ENCODE measurements around the gene EHMT2.
"Not testable (repeated sequence)": the region's sequence is repeated elsewhere in the genome, so short reads cannot be mapped to it uniquely, and the experiment has no call there.

The EHMT2 gene

GRCh38 chr6:31861919-31862343 is 35.6 kb downstream of the EHMT2 start:
- Histone ChIP-seq H3K9me3 (ENCODE audit: control insufficient read depth in 1 of 2, low read length in 2 of 2) (no peaks in the 10 kb centered on the region), H3K4me1 (ENCODE audit: control insufficient read depth in 1 of 2, insufficient read depth in 2 of 2, low read length in 2 of 2) (peaks cover 6 to 14% of the 10 kb centered on the region in 2 donors), H3K4me3 (ENCODE audit: low read depth in 1 of 2, low read length in 2 of 2) (peak overlapping the region; percentile 80 to 94), H3K27ac (ENCODE audit: low read depth, low read length) (no peak overlapping the region), H3K27me3 (ENCODE audit: control insufficient read depth in 1 of 2, insufficient read depth in 2 of 2, low read length in 2 of 2) (no peaks in the 10 kb centered on the region), H3K9ac (ENCODE audit: low read depth in 1 of 2, low read length in 2 of 2) (peak overlapping the region; percentile 83 to 98), H3K36me3 (ENCODE audit: control insufficient read depth in 1 of 2, insufficient read depth in 2 of 2, low read length in 2 of 2) (peaks cover 18 to 46% of the 10 kb centered on the region in 2 donors)

- Histone ChIP-seq H3K27me3 (ENCODE audit: control insufficient read depth in 1 of 2, insufficient read depth in 2 of 2, low read length in 2 of 2) (no peaks in the 10 kb centered on the region), H3K9ac (ENCODE audit: low read depth in 1 of 2, low read length in 2 of 2) (no peak overlapping the region), H3K4me3 (ENCODE audit: low read depth in 1 of 2, low read length in 2 of 2) (no peak overlapping the region), H3K27ac (ENCODE audit: low read depth, low read length) (no peak overlapping the region), H3K4me1 (ENCODE audit: control insufficient read depth in 1 of 2, insufficient read depth in 2 of 2, low read length in 2 of 2) (peaks cover 6 to 14% of the 10 kb centered on the region in 2 donors), H3K36me3 (ENCODE audit: control insufficient read depth in 1 of 2, insufficient read depth in 2 of 2, low read length in 2 of 2) (peaks cover 18 to 45% of the 10 kb centered on the region in 2 donors), H3K9me3 (ENCODE audit: control insufficient read depth in 1 of 2, low read length in 2 of 2) (no peaks in the 10 kb centered on the region)
These were observed 36.3 kb downstream of the EHMT2 start for GRCh38 chr6:31861150-31861549.

- no peaks in the 10 kb centered on the region for H3K9me3 ChIP-seq (ENCODE audit: control insufficient read depth in 1 of 2, low read length in 2 of 2)
- H3K4me1 ChIP-seq (ENCODE audit: control insufficient read depth in 1 of 2, insufficient read depth in 2 of 2, low read length in 2 of 2) = peaks cover 6 to 14% of the 10 kb centered on the region in 2 donors
- no peak overlapping the region for H3K27ac ChIP-seq (ENCODE audit: low read depth, low read length)
- H3K9ac ChIP-seq (ENCODE audit: low read depth in 1 of 2, low read length in 2 of 2) = no peak overlapping the region
- H3K4me3 ChIP-seq (ENCODE audit: low read depth in 1 of 2, low read length in 2 of 2) = no peak overlapping the region
- H3K36me3 ChIP-seq (ENCODE audit: control insufficient read depth in 1 of 2, insufficient read depth in 2 of 2, low read length in 2 of 2) = peaks cover 18 to 37% of the 10 kb centered on the region in 2 donors
- H3K27me3 ChIP-seq (ENCODE audit: control insufficient read depth in 1 of 2, insufficient read depth in 2 of 2, low read length in 2 of 2) = no peaks in the 10 kb centered on the region
These were observed 37.1 kb downstream of the EHMT2 start for GRCh38 chr6:31860349-31860748.

- Histone ChIP-seq H3K36me3 (ENCODE audit: control insufficient read depth in 1 of 2, insufficient read depth in 2 of 2, low read length in 2 of 2) (peaks cover 18 to 34% of the 10 kb centered on the region in 2 donors), H3K9me3 (ENCODE audit: control insufficient read depth in 1 of 2, low read length in 2 of 2) (no peaks in the 10 kb centered on the region), H3K9ac (ENCODE audit: low read depth in 1 of 2, low read length in 2 of 2) (no peak overlapping the region), H3K4me3 (ENCODE audit: low read depth in 1 of 2, low read length in 2 of 2) (no peak overlapping the region), H3K27ac (ENCODE audit: low read depth, low read length) (no peak overlapping the region), H3K27me3 (ENCODE audit: control insufficient read depth in 1 of 2, insufficient read depth in 2 of 2, low read length in 2 of 2) (no peaks in the 10 kb centered on the region), H3K4me1 (ENCODE audit: control insufficient read depth in 1 of 2, insufficient read depth in 2 of 2, low read length in 2 of 2) (peaks cover 6 to 14% of the 10 kb centered on the region in 2 donors)
These were observed 37.6 kb downstream of the EHMT2 start for GRCh38 chr6:31859923-31860322.

GRCh38 chr6:31858707-31859106 is 38.8 kb downstream of the EHMT2 start:
- H3K4me3 ChIP-seq (ENCODE audit: low read depth in 1 of 2, low read length in 2 of 2) = no peak overlapping the region
- H3K4me1 ChIP-seq (ENCODE audit: control insufficient read depth in 1 of 2, insufficient read depth in 2 of 2, low read length in 2 of 2) = peaks cover 6 to 14% of the 10 kb centered on the region in 2 donors

GRCh38 chr6:31857774-31858173 is 39.7 kb downstream of the EHMT2 start:
- not testable (repeated sequence) for H3K9me3 ChIP-seq (ENCODE audit: control insufficient read depth in 1 of 2, low read length in 2 of 2); H3K4me1 ChIP-seq (ENCODE audit: control insufficient read depth in 1 of 2, insufficient read depth in 2 of 2, low read length in 2 of 2); H3K27me3 ChIP-seq (ENCODE audit: control insufficient read depth in 1 of 2, insufficient read depth in 2 of 2, low read length in 2 of 2); H3K4me3 ChIP-seq (ENCODE audit: low read depth in 1 of 2, low read length in 2 of 2); H3K9ac ChIP-seq (ENCODE audit: low read depth in 1 of 2, low read length in 2 of 2); H3K27ac ChIP-seq (ENCODE audit: low read depth, low read length)
- peaks cover 18 to 34% of the 10 kb centered on the region in 2 donors for H3K36me3 ChIP-seq (ENCODE audit: control insufficient read depth in 1 of 2, insufficient read depth in 2 of 2, low read length in 2 of 2)

More at GRCh38 chr6:31858707-31859106, 38.8 kb downstream of the EHMT2 start:
- Histone ChIP-seq H3K9ac (ENCODE audit: low read depth in 1 of 2, low read length in 2 of 2) (no peak overlapping the region), H3K36me3 (ENCODE audit: control insufficient read depth in 1 of 2, insufficient read depth in 2 of 2, low read length in 2 of 2) (peaks cover 18 to 34% of the 10 kb centered on the region in 2 donors), H3K27ac (ENCODE audit: low read depth, low read length) (no peak overlapping the region), H3K27me3 (ENCODE audit: control insufficient read depth in 1 of 2, insufficient read depth in 2 of 2, low read length in 2 of 2) (no peaks in the 10 kb centered on the region), H3K9me3 (ENCODE audit: control insufficient read depth in 1 of 2, low read length in 2 of 2) (no peaks in the 10 kb centered on the region)

GRCh38 chr6:31851980-31852718 is 45.3 kb downstream of the EHMT2 start:
- H3K9ac ChIP-seq (ENCODE audit: low read depth in 1 of 2, low read length in 2 of 2); H3K4me1 ChIP-seq (ENCODE audit: control insufficient read depth in 1 of 2, insufficient read depth in 2 of 2, low read length in 2 of 2); H3K27me3 ChIP-seq (ENCODE audit: control insufficient read depth in 1 of 2, insufficient read depth in 2 of 2, low read length in 2 of 2); H3K27ac ChIP-seq (ENCODE audit: low read depth, low read length); H3K4me3 ChIP-seq (ENCODE audit: low read depth in 1 of 2, low read length in 2 of 2); H3K36me3 ChIP-seq (ENCODE audit: control insufficient read depth in 1 of 2, insufficient read depth in 2 of 2, low read length in 2 of 2); H3K9me3 ChIP-seq (ENCODE audit: control insufficient read depth in 1 of 2, low read length in 2 of 2): not testable (repeated sequence)

GRCh38 chr6:31851485-31851832 is 46.0 kb downstream of the EHMT2 start:
- no peaks in the 10 kb centered on the region for H3K9me3 ChIP-seq (ENCODE audit: control insufficient read depth in 1 of 2, low read length in 2 of 2)
- no peak overlapping the region for H3K27ac ChIP-seq (ENCODE audit: low read depth, low read length)
- no peak overlapping the region for H3K4me3 ChIP-seq (ENCODE audit: low read depth in 1 of 2, low read length in 2 of 2)
- H3K9ac ChIP-seq (ENCODE audit: low read depth in 1 of 2, low read length in 2 of 2) = no peak overlapping the region
- no peaks in the 10 kb centered on the region for H3K27me3 ChIP-seq (ENCODE audit: control insufficient read depth in 1 of 2, insufficient read depth in 2 of 2, low read length in 2 of 2)
- no peaks in the 10 kb centered on the region for H3K4me1 ChIP-seq (ENCODE audit: control insufficient read depth in 1 of 2, insufficient read depth in 2 of 2, low read length in 2 of 2)
- no peaks in the 10 kb centered on the region for H3K36me3 ChIP-seq (ENCODE audit: control insufficient read depth in 1 of 2, insufficient read depth in 2 of 2, low read length in 2 of 2)

GRCh38 chr6:31850765-31851484 is 46.6 kb downstream of the EHMT2 start:
- H3K36me3 ChIP-seq (ENCODE audit: control insufficient read depth in 1 of 2, insufficient read depth in 2 of 2, low read length in 2 of 2) = no peaks in the 10 kb centered on the region
- no peaks in the 10 kb centered on the region for H3K27me3 ChIP-seq (ENCODE audit: control insufficient read depth in 1 of 2, insufficient read depth in 2 of 2, low read length in 2 of 2)
- H3K27ac ChIP-seq (ENCODE audit: low read depth, low read length) = no peak overlapping the region
- no peak overlapping the region for H3K9ac ChIP-seq (ENCODE audit: low read depth in 1 of 2, low read length in 2 of 2)
- no peaks in the 10 kb centered on the region for H3K4me1 ChIP-seq (ENCODE audit: control insufficient read depth in 1 of 2, insufficient read depth in 2 of 2, low read length in 2 of 2)
- no peak overlapping the region for H3K4me3 ChIP-seq (ENCODE audit: low read depth in 1 of 2, low read length in 2 of 2)
- H3K9me3 ChIP-seq (ENCODE audit: control insufficient read depth in 1 of 2, low read length in 2 of 2) = no peaks in the 10 kb centered on the region

- Histone ChIP-seq H3K27ac (ENCODE audit: low read depth, low read length) (no peak overlapping the region), H3K27me3 (ENCODE audit: control insufficient read depth in 1 of 2, insufficient read depth in 2 of 2, low read length in 2 of 2) (no peaks in the 10 kb centered on the region), H3K36me3 (ENCODE audit: control insufficient read depth in 1 of 2, insufficient read depth in 2 of 2, low read length in 2 of 2) (no peaks in the 10 kb centered on the region), H3K4me1 (ENCODE audit: control insufficient read depth in 1 of 2, insufficient read depth in 2 of 2, low read length in 2 of 2) (no peaks in the 10 kb centered on the region), H3K9ac (ENCODE audit: low read depth in 1 of 2, low read length in 2 of 2) (no peak overlapping the region), H3K4me3 (ENCODE audit: low read depth in 1 of 2, low read length in 2 of 2) (no peak overlapping the region), H3K9me3 (ENCODE audit: control insufficient read depth in 1 of 2, low read length in 2 of 2) (no peaks in the 10 kb centered on the region)
These were observed 50.1 kb downstream of the EHMT2 start for GRCh38 chr6:31847276-31847978.
